HG03558 (cell line): Measurements from ENCODE around the gene PDZK1IP1.
"Not testable (repeated sequence)": the region's sequence is repeated elsewhere in the genome, so short reads cannot be mapped to it uniquely, and the experiment has no call there.

Source experiments
- ATAC-seq: cut with Tn5 transposase; IDR thresholded peaks from one replicate; pipeline ENCODE4 v1.9.1; 2021; ENCODE audit warnings: moderate number of reproducible peaks; ENCODE audit not compliant: unreplicated experiment; ENCODE audit errors: extremely low read depth

PDZK1IP1 gene

DNA sequence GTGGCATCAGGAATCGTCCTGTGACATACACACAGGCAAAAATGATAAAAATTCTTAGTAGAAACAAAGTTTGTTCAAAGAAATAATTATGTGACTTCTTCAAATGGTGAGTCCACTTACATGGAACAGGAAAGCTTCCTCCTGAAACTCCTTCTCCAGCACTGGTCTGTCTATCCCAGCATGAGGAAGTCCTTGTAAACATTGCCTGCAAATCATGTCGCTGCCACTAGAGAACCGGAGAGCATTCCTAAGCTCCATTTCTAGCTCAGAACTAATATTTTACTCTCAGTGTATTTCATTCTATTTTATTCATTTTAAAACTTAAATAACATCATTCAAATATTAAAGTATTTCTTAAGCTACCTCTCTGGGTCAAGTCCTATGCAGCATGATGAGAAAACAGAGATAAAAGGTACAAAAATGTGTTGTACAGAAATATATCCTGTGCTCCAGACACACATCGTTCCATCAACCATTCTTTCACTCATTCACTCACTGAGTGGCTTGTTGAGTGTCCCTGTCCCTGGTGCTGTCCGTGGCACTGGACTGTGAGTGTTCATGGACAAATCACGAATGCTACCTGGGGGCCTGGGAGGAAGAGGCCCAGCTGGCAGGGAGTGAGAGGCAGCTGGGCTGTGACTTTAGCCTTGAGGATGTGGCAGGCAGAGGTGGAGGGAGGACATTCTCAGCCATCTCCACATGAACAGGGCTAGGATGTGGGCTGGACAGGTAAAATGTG lies 42.6 kb downstream of the PDZK1IP1 start:
- no peak for ATAC-seq

DNA sequence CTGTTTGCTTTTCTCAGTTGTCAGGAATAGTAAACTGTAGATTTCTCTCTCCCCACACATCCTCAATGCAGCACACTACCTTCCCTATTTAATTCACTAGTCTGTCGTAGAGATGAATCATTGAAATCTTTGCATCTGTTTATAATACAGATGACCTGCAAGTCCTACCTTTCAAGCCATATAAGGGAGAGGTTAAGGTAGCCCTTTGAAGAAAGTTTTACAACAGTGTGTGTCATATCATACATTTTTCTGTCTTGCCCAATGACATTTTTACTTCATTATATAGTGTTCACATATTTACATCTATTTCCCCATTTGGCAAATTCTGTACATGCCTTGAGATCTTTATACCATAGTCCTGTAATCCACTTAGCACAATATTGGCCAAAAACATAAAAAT lies 43.3 kb downstream of the PDZK1IP1 start:
- not testable (repeated sequence) for ATAC-seq

DNA sequence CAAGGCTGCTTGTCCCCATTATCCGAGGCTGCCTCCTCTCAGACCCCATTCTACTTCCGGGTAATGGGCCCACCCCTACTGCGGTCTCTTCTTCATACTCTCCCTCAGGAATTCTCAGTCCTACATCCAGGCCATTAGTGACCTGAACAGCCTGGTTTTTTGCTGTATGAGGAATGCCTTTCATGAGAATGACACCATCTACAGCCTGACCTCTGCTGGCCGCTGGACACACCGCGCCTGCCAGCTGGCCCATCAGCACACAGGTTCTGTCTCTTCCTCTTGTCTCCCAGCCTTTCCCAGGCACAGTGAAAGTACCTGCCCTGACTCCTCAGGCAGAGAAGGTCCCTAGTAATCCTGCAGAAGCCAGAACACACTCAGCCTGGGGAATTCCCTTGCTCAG lies 46.2 kb downstream of the PDZK1IP1 start:
- not testable (repeated sequence) for ATAC-seq

DNA sequence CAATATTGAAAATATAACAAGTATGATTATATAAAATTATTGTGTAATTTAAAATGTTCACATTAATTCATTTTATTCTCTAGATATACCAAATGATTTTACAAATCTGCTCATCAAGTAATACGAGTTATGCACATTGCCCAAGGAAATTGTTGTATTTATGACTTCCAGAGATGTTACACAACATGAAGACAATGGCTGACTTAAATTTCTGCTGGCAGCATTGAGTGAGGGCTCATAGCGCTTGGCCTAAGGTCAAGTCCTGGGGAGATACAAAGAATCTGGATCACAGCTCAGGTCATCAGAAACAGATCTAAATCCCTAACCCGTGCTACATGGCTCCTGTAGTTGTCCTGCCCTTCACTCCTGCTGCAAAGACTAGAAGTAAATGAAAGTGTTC lies 49.5 kb downstream of the PDZK1IP1 start:
- ATAC-seq: not testable (repeated sequence)

DNA sequence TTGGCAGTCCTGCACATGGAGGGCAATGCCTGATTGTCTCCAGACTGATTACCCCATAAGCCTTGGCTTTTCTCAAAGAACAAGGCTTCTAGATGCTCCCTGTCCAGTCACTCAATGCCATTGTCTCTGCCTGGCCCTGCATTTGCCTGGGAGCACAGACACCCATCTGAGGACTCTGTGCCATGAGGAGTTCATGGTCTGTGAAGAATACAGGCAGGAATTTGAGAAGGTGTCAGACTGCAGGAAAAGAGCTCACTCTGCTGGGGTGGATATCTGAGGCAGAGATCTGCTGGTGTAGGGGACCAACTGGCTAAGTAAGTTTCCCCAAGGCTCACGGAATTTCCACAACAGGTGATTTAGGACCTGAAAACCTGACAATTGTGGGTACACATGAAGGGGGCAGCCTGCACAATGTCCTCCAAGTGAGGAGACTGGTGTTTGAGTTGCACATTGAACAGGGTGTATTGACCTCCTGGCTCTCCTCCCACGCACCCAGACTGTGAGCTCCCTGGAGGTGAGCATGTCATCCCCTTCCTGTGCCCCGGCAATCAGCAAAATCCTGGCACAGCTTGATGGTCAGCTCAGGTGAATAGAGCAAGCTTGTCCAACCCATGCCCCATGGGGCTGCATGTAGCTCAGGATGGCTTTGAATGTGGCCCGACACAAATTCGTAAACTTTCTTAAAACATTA lies 51.8 kb downstream of the PDZK1IP1 start:
- no peak for ATAC-seq

DNA sequence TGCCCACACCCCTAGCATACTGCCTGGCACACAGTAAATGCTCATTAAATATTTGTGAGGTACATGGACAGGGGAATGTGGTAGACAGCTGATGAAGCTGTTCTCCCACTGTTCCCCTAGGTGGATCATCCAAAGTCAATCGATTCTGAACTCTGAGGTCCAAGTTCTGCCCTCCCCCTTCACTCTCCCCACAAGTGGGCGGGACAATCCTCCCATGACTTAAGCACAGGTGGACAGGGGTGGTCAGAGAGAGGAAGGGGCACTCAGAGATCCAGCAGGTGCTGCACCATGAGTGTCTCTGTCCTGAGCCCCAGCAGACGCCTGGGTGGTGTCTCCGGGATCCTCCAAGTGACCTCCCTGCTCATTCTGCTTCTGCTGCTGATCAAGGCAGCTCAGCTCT lies 52.6 kb downstream of the PDZK1IP1 start, which contains the start of gene CYP4A22:
CYP4A22 (plus strand) TSS at position 244 of the 400 bp plus-strand sequence; CDS start at position 289, 45 bp downstream.
- ATAC-seq: no peak
